GM12891 (cell line): Measurements from ENCODE around the gene EIF2S3B.
"Not testable (repeated sequence)": the region's sequence is repeated elsewhere in the genome, so short reads cannot be mapped to it uniquely, and the experiment has no call there.

Experiments
- POLR2A ChIP-seq: IDR thresholded peaks from 2 replicates; pipeline ENCODE4 v1.6.1; 2011; ENCODE audit warnings: low read depth, low read length, control low read depth
- POLR2AphosphoS5 ChIP-seq: IDR thresholded peaks from 2 replicates; pipeline ENCODE4 v1.6.1; 2011; ENCODE audit warnings: low read depth, low read length, control low read depth
- TAF1 ChIP-seq: IDR thresholded peaks from 2 replicates; pipeline ENCODE4 v1.6.1; 2011; ENCODE audit warnings: low read depth, low read length, control low read depth

DNA sequence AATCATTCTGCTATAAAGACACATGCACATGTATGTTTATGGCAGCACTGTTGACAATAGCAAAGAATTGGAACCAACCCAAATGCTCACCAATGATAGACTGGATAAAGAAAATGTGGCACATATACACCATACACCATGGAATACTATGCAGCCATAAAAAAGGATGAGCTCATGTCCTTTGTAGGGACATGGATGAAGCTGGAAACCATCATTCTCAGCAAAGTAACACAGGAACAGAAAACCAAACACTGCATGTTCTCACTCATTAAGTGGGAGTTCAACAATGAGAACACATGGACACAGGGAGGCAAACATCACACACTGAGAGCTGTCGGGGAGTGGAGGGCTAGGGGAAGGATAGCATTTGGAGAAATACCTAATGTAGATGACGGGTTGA is 18.4 kb upstream of the EIF2S3B start:
- TF ChIP-seq POLR2A, TAF1, POLR2AphosphoS5: not testable (repeated sequence)
